ENCODE measurements around the gene GDAP2. TPM values are rescaled to one million over a fixed set of nuclear protein-coding genes. Genes with fewer than 3 reads are reported as not detected.
"Not testable (repeated sequence)": the region's sequence is repeated elsewhere in the genome, so short reads cannot be mapped to it uniquely, and the experiment has no call there.

The GDAP2 gene
- total and polyA plus RNA-seq, 2 of the 4 experiments (the other 2 are of a cell fraction): 5.4 to 27.1 TPM

DNA sequence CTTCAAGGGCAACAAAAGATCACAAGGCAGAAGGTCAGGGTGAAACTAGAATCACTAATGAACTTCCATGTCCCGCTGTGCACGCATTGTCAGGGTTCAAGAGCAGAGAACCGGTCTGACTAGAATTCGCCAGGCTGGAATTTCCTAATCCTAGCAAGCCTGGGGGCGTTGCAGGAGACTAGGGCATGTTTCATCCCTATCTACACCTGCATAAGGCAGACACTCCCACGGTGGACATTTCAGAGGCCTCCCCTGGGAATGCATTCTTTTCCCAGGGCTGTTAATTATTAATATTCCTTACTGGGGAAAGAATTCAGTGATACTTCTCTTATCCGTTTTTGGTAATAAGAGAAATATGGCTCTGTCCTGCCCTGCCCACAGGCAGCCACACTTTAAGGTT lies 6.7 kb downstream of the GDAP2 start:
- DNase-seq; H3K23ac ChIP-seq (ENCODE audit: low read depth, low read length); H3K4me3 ChIP-seq (ENCODE audit: insufficient read depth, low read depth, low read length); H2BK20ac ChIP-seq (ENCODE audit: low read depth, low read length); H3K9me3 ChIP-seq (ENCODE audit: control insufficient read depth, insufficient read depth, low read length); H3K14ac ChIP-seq (replicated peaks; ENCODE audit: low read depth, low read length); H2BK120ac ChIP-seq (ENCODE audit: low read depth, low read length); H3K4ac ChIP-seq (ENCODE audit: low read depth, low read length); H2AK9ac ChIP-seq (replicated peaks; ENCODE audit: low read depth, low read length, poor library complexity); CTCF ChIA-PET; POLR2A ChIA-PET (ENCODE audit: unreplicated experiment); H4K20me1 ChIP-seq (ENCODE audit: insufficient read depth, low read length); H3K9ac ChIP-seq (ENCODE audit: low read depth, low read length); H2AFZ ChIP-seq (replicated peaks; ENCODE audit: low read length, poor library complexity); H4K5ac ChIP-seq (ENCODE audit: low read depth, low read length); H3K27me3 ChIP-seq (ENCODE audit: control insufficient read depth, insufficient read depth, low read length); BruUV-seq (replicated peaks); H2AK5ac ChIP-seq (ENCODE audit: low read depth, low read length); in situ Hi-C loops (cut with MboI; ENCODE audit: low sequenced_read_pairs); H3K4me1 ChIP-seq (ENCODE audit: control insufficient read depth, insufficient read depth, low read length); H3K9me1 ChIP-seq (ENCODE audit: insufficient read depth, low read length); ATAC-seq (ENCODE audit: low read depth); H4K91ac ChIP-seq (ENCODE audit: insufficient read depth, low read depth, low read length); H3K4me2 ChIP-seq (ENCODE audit: low read depth, low read length); H4K8ac ChIP-seq (ENCODE audit: low read depth in 2 of 2, low read length in 2 of 2); H3K36me3 ChIP-seq (ENCODE audit: control insufficient read depth, insufficient read depth, low read length); H3K27ac ChIP-seq (ENCODE audit: insufficient read depth, low read length); H2BK15ac ChIP-seq (ENCODE audit: low read depth, low read length); H2BK5ac ChIP-seq (ENCODE audit: low read depth, low read length, poor library complexity, severe bottlenecking); H3K18ac ChIP-seq (ENCODE audit: low read depth, low read length); dilution Hi-C loops (cut with HindIII; ENCODE audit: low sequenced_read_pairs, unreplicated experiment); H3K56ac ChIP-seq (ENCODE audit: extremely low read depth, insufficient read depth, low read length): not testable (repeated sequence)
- intact Hi-C loops (cut with micrococcal nuclease): loop anchor here (10.0 kb wide), 1 partner anchor 858 kb away; the partner anchor contains the start of gene TTF2
- no CpG with 5 or more reads among the region's 7 CpGs for WGBS, 2 experiments (ENCODE audit: extremely low coverage in 2 of 2, insufficient read length in 1 of 2)
- peaks cover 6 to 45% of the 10 kb centered on the region in 2 experiments; a peak in 3 of 4 replicates for H3K79me1 ChIP-seq (ENCODE audit: low read depth in 1 of 2, low read length in 2 of 2)
